Fibroblast of villous mesenchyme (primary cell): ENCODE results near the gene PDZRN3. TPM values are rescaled to one million over a fixed set of nuclear protein-coding genes. Genes with fewer than 3 reads are reported as not detected.

Experiments used
- DNase-seq: peaks from one replicate; pipeline ENCODE4 v3.0.0-alpha.2; 2010; ENCODE audit warnings: low read depth
- H3K4me3 ChIP-seq: 2 replicates; pipeline ENCODE4 v1.5.1; 2011; ENCODE audit warnings: low read depth, mild to moderate bottlenecking, low read length
- total RNA-seq: library from RNA; depleted of rRNA; stranded (reverse); fragments of >200 nt; gene quantifications from 2 replicates; pipeline ENCODE4 v1.2.3, GENCODE V29; 2012
- TF ChIP-seq, protein P1 (sequence below): IDR thresholded peaks from 2 replicates; pipeline ENCODE4 v1.5.1; 2012; ENCODE audit warnings: low read depth, mild to moderate bottlenecking, low read length; ENCODE audit not compliant: insufficient read depth

The PDZRN3 gene
- total RNA-seq, 1 donor: 33.7 TPM

DNA sequence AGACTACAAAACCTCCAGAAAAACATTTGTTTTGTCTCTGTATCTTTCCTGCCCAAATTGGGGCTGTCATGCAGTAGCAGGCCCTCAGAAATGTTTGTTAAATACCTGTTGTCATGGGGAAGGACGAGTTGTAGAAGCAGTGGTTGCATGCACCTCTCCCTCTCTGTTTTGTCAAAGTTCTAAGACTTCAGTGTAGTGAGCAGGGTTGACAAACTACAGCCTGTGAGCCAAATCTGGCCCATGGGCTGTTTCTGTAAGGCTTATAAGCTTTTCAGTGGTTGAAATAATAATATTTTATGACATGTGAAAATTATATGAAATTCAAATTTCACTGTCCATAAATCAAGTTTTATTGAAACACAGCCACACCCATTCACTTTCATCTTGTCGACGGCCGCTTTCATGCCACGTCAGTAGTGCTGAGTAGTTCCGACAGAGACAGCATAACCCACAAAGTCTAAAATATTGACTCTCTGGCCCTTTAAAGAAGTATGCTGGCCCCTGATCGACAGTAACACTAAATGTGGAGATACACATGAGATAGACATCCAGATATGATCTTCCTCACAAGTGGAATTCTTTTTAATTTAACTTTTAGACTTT lies 102.9 kb downstream of the PDZRN3 start:
- DNase-seq: no peak
- TF ChIP-seq, protein P1, sequence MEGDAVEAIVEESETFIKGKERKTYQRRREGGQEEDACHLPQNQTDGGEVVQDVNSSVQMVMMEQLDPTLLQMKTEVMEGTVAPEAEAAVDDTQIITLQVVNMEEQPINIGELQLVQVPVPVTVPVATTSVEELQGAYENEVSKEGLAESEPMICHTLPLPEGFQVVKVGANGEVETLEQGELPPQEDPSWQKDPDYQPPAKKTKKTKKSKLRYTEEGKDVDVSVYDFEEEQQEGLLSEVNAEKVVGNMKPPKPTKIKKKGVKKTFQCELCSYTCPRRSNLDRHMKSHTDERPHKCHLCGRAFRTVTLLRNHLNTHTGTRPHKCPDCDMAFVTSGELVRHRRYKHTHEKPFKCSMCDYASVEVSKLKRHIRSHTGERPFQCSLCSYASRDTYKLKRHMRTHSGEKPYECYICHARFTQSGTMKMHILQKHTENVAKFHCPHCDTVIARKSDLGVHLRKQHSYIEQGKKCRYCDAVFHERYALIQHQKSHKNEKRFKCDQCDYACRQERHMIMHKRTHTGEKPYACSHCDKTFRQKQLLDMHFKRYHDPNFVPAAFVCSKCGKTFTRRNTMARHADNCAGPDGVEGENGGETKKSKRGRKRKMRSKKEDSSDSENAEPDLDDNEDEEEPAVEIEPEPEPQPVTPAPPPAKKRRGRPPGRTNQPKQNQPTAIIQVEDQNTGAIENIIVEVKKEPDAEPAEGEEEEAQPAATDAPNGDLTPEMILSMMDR: no peak
- no peak overlapping the region for H3K4me3 ChIP-seq

DNA sequence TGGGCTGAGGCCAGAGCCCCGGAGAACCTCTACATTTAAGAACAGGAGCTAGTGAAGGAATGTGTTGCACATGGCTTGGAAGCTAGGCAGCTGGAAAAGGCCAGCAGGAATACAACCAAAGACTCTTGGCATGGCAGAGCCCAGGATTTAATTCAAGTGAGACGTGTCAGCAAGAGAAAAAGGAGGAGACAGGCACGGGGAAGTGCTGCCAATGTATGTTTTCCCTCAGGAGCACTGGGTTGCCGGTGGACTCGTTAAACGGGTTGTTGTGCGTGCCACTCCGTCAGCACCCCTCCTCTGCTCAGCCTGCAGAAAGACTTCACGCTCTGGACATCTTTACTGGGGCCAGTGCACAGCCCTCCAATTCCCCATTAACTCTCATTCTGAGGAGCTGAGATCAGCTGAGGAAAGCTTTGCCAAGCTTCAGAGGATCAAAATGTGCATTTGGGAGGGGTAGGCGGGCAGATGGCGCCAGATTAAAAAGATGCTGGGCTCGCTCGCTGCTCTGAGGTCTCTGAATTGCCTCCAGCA lies 103.7 kb downstream of the PDZRN3 start:
- H3K4me3 ChIP-seq: no peak overlapping the region
- DNase-seq: no peak
- TF ChIP-seq, protein P1: no peak

DNA sequence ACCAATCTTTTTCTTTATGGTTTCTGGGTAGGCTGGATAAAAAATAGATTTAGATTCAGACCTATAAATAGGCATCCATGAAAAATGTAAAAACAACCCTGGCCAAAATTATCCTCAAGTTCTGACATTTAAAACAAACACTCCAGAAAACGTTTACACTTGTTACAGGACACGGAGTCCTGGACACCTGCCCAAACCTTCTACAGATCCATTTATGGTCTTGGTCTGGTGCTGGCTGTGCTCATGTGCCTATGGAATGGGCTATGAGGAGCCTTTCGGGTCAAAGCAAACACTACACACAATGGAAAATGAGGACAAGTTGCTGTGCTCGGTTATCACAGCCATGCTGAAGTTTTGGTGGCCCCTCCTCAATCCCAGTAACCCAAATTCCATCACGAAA lies 108.1 kb downstream of the PDZRN3 start:
- no peak overlapping the region for H3K4me3 ChIP-seq
- TF ChIP-seq, protein P1: no peak
- no peak for DNase-seq

DNA sequence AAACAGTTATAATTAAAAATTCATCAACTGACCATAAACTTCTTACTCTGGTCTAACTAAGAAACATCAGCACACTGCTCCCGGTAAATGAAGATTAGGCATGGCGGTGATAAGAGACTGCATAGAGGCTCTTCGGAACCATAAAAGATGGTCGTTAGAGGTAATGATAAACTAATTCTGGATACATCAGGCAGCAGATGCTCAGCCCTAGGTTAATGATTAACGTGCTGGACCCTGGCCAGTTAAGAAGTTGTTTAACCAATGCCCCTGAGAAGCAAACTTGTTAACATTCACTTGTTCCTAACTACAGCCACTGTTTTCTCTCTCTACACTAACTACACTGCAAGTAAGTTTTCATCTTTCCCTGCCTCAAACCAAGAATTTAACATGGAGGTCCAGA lies 111.5 kb downstream of the PDZRN3 start:
- TF ChIP-seq, protein P1: no peak

DNA sequence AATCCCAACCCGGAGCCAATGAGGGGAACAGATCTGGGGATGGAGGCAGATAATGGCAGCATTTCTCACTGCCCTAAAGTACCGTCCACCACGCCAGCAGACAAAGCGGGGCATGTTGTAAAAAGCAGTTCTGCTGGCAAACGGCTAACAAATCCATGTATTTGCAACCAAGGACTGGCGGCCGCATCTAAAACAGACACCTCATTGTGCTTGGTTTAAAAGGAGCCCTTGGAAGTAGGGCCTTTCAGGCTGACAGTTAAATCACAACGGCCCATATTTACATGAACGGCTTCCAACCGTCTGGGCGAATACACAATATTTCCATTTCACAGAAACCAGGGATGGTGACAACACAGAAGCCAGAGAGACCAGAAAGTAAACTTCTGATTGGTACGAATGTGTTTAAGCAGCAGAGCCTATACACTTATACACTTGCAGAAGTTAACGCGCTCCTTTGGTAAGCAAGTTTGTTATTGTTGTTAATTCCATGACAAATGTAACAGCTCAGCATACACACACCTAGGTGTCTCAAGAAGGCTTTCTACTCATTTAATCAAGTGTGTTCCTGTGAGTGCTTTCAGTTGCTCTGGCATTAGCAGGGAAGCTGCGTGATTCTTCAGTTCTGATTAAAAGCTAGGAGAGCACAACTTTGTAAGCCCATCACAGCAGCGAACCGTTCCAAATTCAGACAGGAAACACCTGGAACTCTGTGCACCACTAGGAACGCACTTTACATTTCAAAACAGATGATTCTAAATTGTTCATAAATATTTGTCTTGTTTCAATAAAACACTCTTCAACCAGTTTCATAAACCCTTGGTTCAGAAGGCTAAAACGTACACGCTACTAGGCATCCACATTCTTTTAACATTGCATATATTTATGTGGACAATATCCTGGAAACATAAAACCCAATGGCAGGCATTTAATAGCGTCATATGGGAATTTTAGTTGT lies 112.9 kb downstream of the PDZRN3 start:
- H3K4me3 ChIP-seq: no peak overlapping the region
- no peak for DNase-seq
- TF ChIP-seq, protein P1: no peak

More for the DNA sequence above, 111.5 kb downstream of the PDZRN3 start:
- no peak overlapping the region for H3K4me3 ChIP-seq
- DNase-seq: no peak

DNA sequence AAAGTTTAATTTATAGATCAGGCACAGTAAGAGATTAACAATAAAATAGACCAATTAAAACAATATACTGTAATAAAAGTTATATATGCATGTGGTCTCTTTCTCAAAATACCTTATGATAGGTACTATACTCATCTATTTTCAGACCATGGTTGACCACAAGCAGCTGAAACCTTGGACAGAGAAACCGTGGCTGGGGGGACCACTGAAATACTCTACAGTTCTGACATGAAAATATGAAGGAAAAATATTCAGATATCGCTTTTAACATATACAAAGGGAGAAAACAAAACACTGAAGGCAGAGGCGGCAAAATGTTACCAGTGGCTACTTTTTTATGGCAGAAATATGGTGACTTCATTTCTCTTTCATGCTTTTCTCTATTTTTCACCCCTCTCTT lies 114.0 kb downstream of the PDZRN3 start:
- TF ChIP-seq, protein P1: no peak
- DNase-seq: no peak
- no peak overlapping the region for H3K4me3 ChIP-seq
